H9 (cell line): Measurements from ENCODE around the gene NOL9. TPM values are rescaled to one million over a fixed set of nuclear protein-coding genes. Genes with fewer than 3 reads are reported as not detected.

Source experiments
- DNase-seq: peaks from one replicate; pipeline ENCODE4 v3.0.0-alpha.2; 2017
- H2AFZ ChIP-seq: one replicate; pipeline ENCODE4 v1.6.1; 2013; ENCODE audit warnings: mild to moderate bottlenecking, low read length, control low read depth, moderate library complexity
- H2AK5ac ChIP-seq: 2 replicates; pipeline ENCODE4 v1.6.1; 2013; ENCODE audit warnings: low read length, control low read depth, mixed read lengths; ENCODE audit not compliant: insufficient read length
- H2BK120ac ChIP-seq: one replicate; pipeline ENCODE4 v1.6.1; 2013; ENCODE audit warnings: low read depth, mild to moderate bottlenecking, low read length, control low read depth, inconsistent platforms; ENCODE audit not compliant: poor library complexity, severe bottlenecking
- H2BK12ac ChIP-seq: 2 replicates; pipeline ENCODE4 v1.6.1; 2013; ENCODE audit warnings: low read length, control low read depth, mixed read lengths, low read depth; ENCODE audit not compliant: insufficient read length
- H2BK15ac ChIP-seq: 2 replicates; pipeline ENCODE4 v1.6.1; 2013; ENCODE audit warnings: low read depth, low read length, control low read depth
- H2BK20ac ChIP-seq: one replicate; pipeline ENCODE4 v1.6.1; 2013; ENCODE audit warnings: low read depth, mild to moderate bottlenecking, low read length, control low read depth, inconsistent platforms; ENCODE audit not compliant: poor library complexity, severe bottlenecking
- H2BK5ac ChIP-seq: 2 replicates; pipeline ENCODE4 v1.6.1; 2013; ENCODE audit warnings: low read length, control low read depth, mixed read lengths; ENCODE audit not compliant: insufficient read length
- H3K14ac ChIP-seq: 2 replicates; pipeline ENCODE4 v1.6.1; 2013; ENCODE audit warnings: low read length, control low read depth; ENCODE audit not compliant: insufficient read depth
- H3K18ac ChIP-seq: 2 replicates; pipeline ENCODE4 v1.6.1; 2013; ENCODE audit warnings: low read depth, mild to moderate bottlenecking, mixed read lengths, low read length, control low read depth; ENCODE audit not compliant: insufficient read length
- H3K23ac ChIP-seq: 2 replicates; pipeline ENCODE4 v1.6.1; 2013; ENCODE audit warnings: low read length, control low read depth, mixed read lengths, low read depth; ENCODE audit not compliant: insufficient read length
- H3K23me2 ChIP-seq: 2 replicates; pipeline ENCODE4 v1.6.1; 2013; ENCODE audit warnings: low read depth, mild to moderate bottlenecking, mixed read lengths, low read length, control low read depth; ENCODE audit not compliant: insufficient read length, poor library complexity, severe bottlenecking
- H3K27ac ChIP-seq: 2 replicates; pipeline ENCODE4 v1.5.1; 2013; ENCODE audit warnings: low read length, control low read depth, mixed read lengths, low read depth; ENCODE audit not compliant: insufficient read length
- H3K27me3 ChIP-seq: 2 replicates; pipeline ENCODE4 v1.6.1; 2013; ENCODE audit warnings: low read length, control low read depth, inconsistent platforms; ENCODE audit not compliant: insufficient read depth
- H3K4ac ChIP-seq: 2 replicates; pipeline ENCODE4 v1.6.1; 2013; ENCODE audit warnings: low read depth, mild to moderate bottlenecking, control low read depth, inconsistent platforms, low read length, moderate library complexity
- H3K4me1 ChIP-seq: 2 replicates; pipeline ENCODE4 v1.6.1; 2013; ENCODE audit warnings: low read length, control low read depth, inconsistent platforms; ENCODE audit not compliant: insufficient read depth
- H3K4me2 ChIP-seq: 2 replicates; pipeline ENCODE4 v1.6.1; 2013; ENCODE audit warnings: low read length, control low read depth, mixed read lengths; ENCODE audit not compliant: insufficient read length, insufficient read depth
- H3K56ac ChIP-seq: 2 replicates; pipeline ENCODE4 v1.6.1; 2013; ENCODE audit warnings: low read depth, mild to moderate bottlenecking, mixed read lengths, low read length, control low read depth; ENCODE audit not compliant: insufficient read length
- H3K79me1 ChIP-seq: 2 replicates; pipeline ENCODE4 v1.6.1; 2013; ENCODE audit warnings: low read depth, mild to moderate bottlenecking, moderate library complexity, low read length, control low read depth, inconsistent platforms; ENCODE audit not compliant: insufficient read depth, poor library complexity, severe bottlenecking
- H3K79me2 ChIP-seq: 2 replicates; pipeline ENCODE4 v1.6.1; 2013; ENCODE audit warnings: low read length, control low read depth, inconsistent platforms; ENCODE audit not compliant: insufficient read depth
- H3K9ac ChIP-seq: 2 replicates; pipeline ENCODE4 v1.6.1; 2013; ENCODE audit warnings: low read length, control low read depth, mixed read lengths; ENCODE audit not compliant: insufficient read length; ENCODE audit errors: extremely low read depth
- H3K9me3 ChIP-seq: one replicate; pipeline ENCODE4 v1.6.1; 2013; ENCODE audit warnings: low read depth, low read length, inconsistent platforms; ENCODE audit not compliant: control insufficient read depth
- H3T11ph ChIP-seq: one replicate; pipeline ENCODE4 v1.6.1; 2013; ENCODE audit warnings: mild to moderate bottlenecking, low read length, control low read depth, inconsistent platforms
- H4K20me1 ChIP-seq: one replicate; pipeline ENCODE4 v1.6.1; 2013; ENCODE audit not compliant: control insufficient read depth, insufficient read length, insufficient read depth
- H4K5ac ChIP-seq: 2 replicates; pipeline ENCODE4 v1.6.1; 2013; ENCODE audit warnings: low read depth, mild to moderate bottlenecking, mixed read lengths, low read length, control low read depth; ENCODE audit not compliant: insufficient read length
- H4K8ac ChIP-seq: replicated peaks from 2 replicates; pipeline ENCODE4 v1.6.1; 2013; ENCODE audit warnings: low read length, control low read depth, mixed read lengths, low read depth; ENCODE audit not compliant: insufficient read length
- H4K91ac ChIP-seq: 2 replicates; pipeline ENCODE4 v1.6.1; 2013; ENCODE audit warnings: low read depth, mild to moderate bottlenecking, moderate library complexity, mixed read lengths, low read length, control low read depth; ENCODE audit not compliant: insufficient read length
- H3K27ac Mint-ChIP-seq, 3 experiments: 2 replicates in 2 of 3; 3 replicates in 1 of 3; pipeline ENCODE4 v1.8.0; 2020 to 2021; ENCODE audit warnings: mixed read lengths in 3 of 3, mild to moderate bottlenecking in 1 of 3, moderate library complexity in 1 of 3
- H3K27me3 Mint-ChIP-seq: 2 replicates; pipeline ENCODE4 v1.8.0; 2021; ENCODE audit warnings: low read depth, mild to moderate bottlenecking, moderate library complexity, mixed read lengths
- H3K36me3 Mint-ChIP-seq, 3 experiments: 2 replicates in 2 of 3; 3 replicates in 1 of 3; pipeline ENCODE4 v1.8.0; 2020 to 2021; ENCODE audit warnings: low read depth in 3 of 3, mixed read lengths in 3 of 3; ENCODE audit not compliant: insufficient read depth in 1 of 3
- H3K4me1 Mint-ChIP-seq, 2 experiments: 2 replicates each; pipeline ENCODE4 v1.8.0; 2020; ENCODE audit warnings: mixed read lengths in 2 of 2
- H3K4me3 Mint-ChIP-seq, 2 experiments: 2 replicates in 1 of 2; 3 replicates in 1 of 2; pipeline ENCODE4 v1.8.0; 2020 to 2021; ENCODE audit warnings: mild to moderate bottlenecking in 2 of 2, mixed read lengths in 2 of 2, moderate library complexity in 1 of 2
- H3K9me3 Mint-ChIP-seq, 2 experiments: 2 replicates in 1 of 2; 3 replicates in 1 of 2; pipeline ENCODE4 v1.8.0; 2020; ENCODE audit warnings: mild to moderate bottlenecking in 2 of 2, mixed read lengths in 2 of 2, moderate library complexity in 1 of 2
- CTCF ChIP-seq: fragments of 200-600 bp; sonication (generic); conservative IDR thresholded peaks from 3 replicates; pipeline ENCODE4 v1.8.0; 2021; ENCODE audit warnings: antibody characterized with exemption, mild to moderate bottlenecking
- WGBS: extraction: QIAGEN DNeasy Blood & Tissue Kit; methylation state at CpG from one replicate; pipeline ENCODE4 v1.1.7; 2013; ENCODE audit warnings: missing lambda C conversion rate, low lambda C conversion rate, mixed read lengths; ENCODE audit not compliant: insufficient read length; ENCODE audit errors: extremely low coverage; 5-methylcytosine and 5-hydroxymethylcytosine counted together
- total RNA-seq: library from RNA; stranded (reverse); gene quantifications from 2 replicates; pipeline ENCODE4 v1.2.1, GENCODE V29; 2021

NOL9 gene
- total RNA-seq, 1 experiment from 2014 or later: 50.4 TPM

- Histone ChIP-seq H3K4ac (no peak overlapping the region), H2BK5ac (no peak overlapping the region), H3K27ac (no peak overlapping the region), H3K23me2 (peaks cover 12% of the 10 kb centered on the region), H3K23ac (no peak overlapping the region), H2BK15ac (no peak overlapping the region), H3K4me2 (no peak overlapping the region), H2BK20ac (no peak overlapping the region), H3K9ac (no peak overlapping the region), H2AFZ (no peak overlapping the region), H3K18ac (no peak overlapping the region), H3T11ph (no peak overlapping the region), H2AK5ac (no peak overlapping the region), H2BK120ac (no peak overlapping the region), H3K79me2 (peaks cover 18% of the 10 kb centered on the region; the same call in 1 of the 2 replicates), H3K56ac (no peak overlapping the region), H4K5ac (no peak overlapping the region), H4K91ac (no peak overlapping the region), H4K8ac (no peak overlapping the region), H3K14ac (no peak overlapping the region), H3K27me3 (no peaks in the 10 kb centered on the region), H3K4me1 (no peaks in the 10 kb centered on the region), H3K9me3 (no peaks in the 10 kb centered on the region), H3K79me1 (no peaks in the 10 kb centered on the region), H4K20me1 (peaks cover 2% of the 10 kb centered on the region), H2BK12ac (no peak overlapping the region)
- no peak for DNase-seq
- Mint-ChIP-seq H3K27me3 (no peaks in the 10 kb centered on the region), H3K36me3 (peaks cover 23 to 71% (median 52%) of the 10 kb centered on the region in 3 experiments), H3K4me3 (no peak overlapping the region; a peak in 1 of 5 replicates), H3K4me1 (peaks cover 16 to 18% of the 10 kb centered on the region in 2 experiments), H3K9me3 (no peaks in the 10 kb centered on the region), H3K27ac (no peak overlapping the region)
- no CpG with 5 or more reads among the region's 6 CpGs for WGBS
- TF ChIP-seq CTCF: no peak
Measured at GRCh38 chr1:6597777-6598131, 43.4 kb upstream of the NOL9 start.
